HEK293 (cell line): Measurements from ENCODE around the gene ZNF469.

Experiments used
- CTCF ChIA-PET: fragments of 350-600 bp; formaldehyde crosslinking; extraction: SDS; loops from one replicate; lab custom pipeline; 2021; ENCODE audit warnings: antibody characterized with exemption; lab: Yijun Ruan, JAX
- POLR2A ChIA-PET: fragments of 300-600 bp; formaldehyde crosslinking; extraction: SDS; loops from one replicate; lab custom pipeline; 2020; ENCODE audit warnings: antibody characterized with exemption, inconsistent platforms; lab: Yijun Ruan, JAX
- H3K27ac ChIP-seq: fragments of 200-500 bp; sonication (Bioruptor generic); 2 replicates; pipeline ENCODE4 v1.5.1; 2014; ENCODE audit warnings: low read depth, low read length, control low read depth, inconsistent platforms; ENCODE audit errors: extremely low read depth
- H3K36me3 ChIP-seq, 2 experiments: fragments of 200-500 bp in 1 of 2; sonication (Bioruptor generic) in 1 of 2; 1 replicate in 1 of 2; 2 replicates in 1 of 2; pipeline ENCODE4 v1.5.1; 2014 to 2017; ENCODE audit warnings: inconsistent platforms in 2 of 2, low read length in 2 of 2; ENCODE audit not compliant: control insufficient read depth in 2 of 2, insufficient read depth in 1 of 2
- H3K4me1 ChIP-seq: fragments of 200-500 bp; sonication (Bioruptor generic); 2 replicates; pipeline ENCODE4 v1.5.1; 2014; ENCODE audit warnings: mild to moderate bottlenecking, low read length, inconsistent platforms; ENCODE audit not compliant: control insufficient read depth, insufficient read depth
- H3K4me3 ChIP-seq: 2 replicates; pipeline ENCODE4 v1.5.1; 2011; ENCODE audit warnings: low read depth, mild to moderate bottlenecking, control low read depth, low read length, moderate library complexity
- H3K9me3 ChIP-seq: fragments of 200-500 bp; sonication (Bioruptor generic); 2 replicates; pipeline ENCODE4 v1.5.1; 2014; ENCODE audit warnings: low read depth, low read length, inconsistent platforms; ENCODE audit not compliant: control insufficient read depth, insufficient read depth
- BCL11A ChIP-seq: fragments of 450-650 bp; formaldehyde crosslinking; IDR thresholded peaks from 2 replicates; pipeline ENCODE4 v1.5.1; 2016; ENCODE audit warnings: low read depth, missing biosample characterization, missing genetic modification characterization
- SETDB1 ChIP-seq: IDR thresholded peaks from one replicate; pipeline ENCODE4 v1.6.1; 2017; ENCODE audit warnings: mild to moderate bottlenecking, low read length, moderate library complexity, mixed read lengths; ENCODE audit not compliant: insufficient read length
- WT1 ChIP-seq: fragments of 450-650 bp; formaldehyde crosslinking; IDR thresholded peaks from 2 replicates; pipeline ENCODE4 v1.5.1; 2016; ENCODE audit warnings: missing biosample characterization, missing genetic modification characterization
- ZBTB20 ChIP-seq: fragments of 450-650 bp; formaldehyde crosslinking; IDR thresholded peaks from 2 replicates; pipeline ENCODE4 v1.5.1; 2016; ENCODE audit warnings: missing biosample characterization, missing genetic modification characterization
- ZBTB48 ChIP-seq: fragments of 450-650 bp; formaldehyde crosslinking; IDR thresholded peaks from 2 replicates; pipeline ENCODE4 v1.5.1; 2016; ENCODE audit warnings: missing biosample characterization, missing genetic modification characterization
- ZNF114 ChIP-seq: fragments of 450-650 bp; formaldehyde crosslinking; IDR thresholded peaks from 2 replicates; pipeline ENCODE4 v1.5.0; 2017; ENCODE audit warnings: missing biosample characterization, missing genetic modification characterization
- ZNF121 ChIP-seq: fragments of 450-650 bp; formaldehyde crosslinking; IDR thresholded peaks from 2 replicates; pipeline ENCODE4 v1.5.1; 2016; ENCODE audit warnings: missing biosample characterization, missing genetic modification characterization
- ZNF138 ChIP-seq: fragments of 450-650 bp; formaldehyde crosslinking; IDR thresholded peaks from 2 replicates; pipeline ENCODE4 v1.5.1; 2016; ENCODE audit warnings: missing biosample characterization, missing genetic modification characterization, borderline replicate concordance
- ZNF529 ChIP-seq: fragments of 450-650 bp; formaldehyde crosslinking; IDR thresholded peaks from 2 replicates; pipeline ENCODE4 v1.5.1; 2017; ENCODE audit warnings: missing genetic modification characterization, missing biosample characterization; ENCODE audit not compliant: insufficient replicate concordance
- ZNF596 ChIP-seq: fragments of 450-650 bp; IDR thresholded peaks from 2 replicates; pipeline ENCODE4 v1.5.0; 2018; ENCODE audit warnings: missing biosample characterization, mild to moderate bottlenecking, missing genetic modification characterization, moderate library complexity
- ZNF747 ChIP-seq: fragments of 450-650 bp; formaldehyde crosslinking; IDR thresholded peaks from 2 replicates; pipeline ENCODE4 v1.5.1; 2016; ENCODE audit warnings: missing biosample characterization, missing genetic modification characterization
- TF ChIP-seq, protein P1 (sequence below): fragments of 450-650 bp; formaldehyde crosslinking; IDR thresholded peaks from 2 replicates; pipeline ENCODE4 v1.5.1; 2016; ENCODE audit warnings: missing biosample characterization, missing genetic modification characterization
- TF ChIP-seq, protein P2 (sequence below): fragments of 450-650 bp; formaldehyde crosslinking; IDR thresholded peaks from 2 replicates; pipeline ENCODE4 v1.5.1; 2016; ENCODE audit warnings: missing biosample characterization, missing genetic modification characterization
- TF ChIP-seq, protein P3 (sequence below): fragments of 450-650 bp; formaldehyde crosslinking; optimal IDR thresholded peaks from 2 replicates; pipeline ENCODE3; 2016; ENCODE audit warnings: missing biosample characterization, mild to moderate bottlenecking, missing genetic modification characterization
- TF ChIP-seq, protein P4 (sequence below): fragments of 450-650 bp; formaldehyde crosslinking; IDR thresholded peaks from 2 replicates; pipeline ENCODE4 v1.5.1; 2017; ENCODE audit warnings: missing biosample characterization, missing genetic modification characterization
- TF ChIP-seq, protein P5 (sequence below): sonication (generic); formaldehyde crosslinking; IDR thresholded peaks from 2 replicates; pipeline ENCODE4 v1.8.1; 2022; ENCODE audit warnings: mild to moderate bottlenecking, moderate library complexity, missing genetic modification reagents

Gene ZNF469

DNA sequence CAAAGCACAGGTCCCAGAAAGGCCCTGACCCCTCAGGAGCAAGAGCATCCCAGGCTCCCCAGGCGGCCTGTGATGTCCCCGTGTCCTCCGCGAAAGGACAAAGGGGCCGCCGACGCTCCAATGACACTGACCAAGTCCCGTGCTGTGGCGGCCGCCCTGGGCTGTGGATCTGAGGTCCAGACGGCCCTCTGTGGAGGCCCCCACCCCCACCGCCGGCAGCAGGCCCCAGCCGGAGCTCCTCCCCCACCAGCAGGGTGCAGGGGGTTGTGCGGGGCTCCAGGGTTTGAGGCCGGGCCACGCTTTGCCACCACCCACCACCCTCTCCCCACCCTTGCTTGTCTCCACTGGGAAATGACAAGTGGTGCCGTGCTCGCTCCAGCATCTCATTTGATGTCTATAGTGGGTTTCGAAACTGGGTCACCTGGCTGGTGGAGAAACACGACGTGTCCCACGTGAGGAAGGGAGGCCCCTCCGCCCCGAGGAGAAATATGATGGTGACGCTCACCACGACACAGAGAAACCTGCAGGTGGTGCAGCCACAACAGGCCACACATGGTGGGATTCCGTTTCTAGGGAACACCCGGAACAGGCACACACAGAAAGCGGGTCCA, 31.2 kb upstream of the ZNF469 start:
- Histone ChIP-seq H3K36me3 (no peaks in the 10 kb centered on the region), H3K4me1 (no peaks in the 10 kb centered on the region), H3K9me3 (no peaks in the 10 kb centered on the region), H3K27ac (no peak overlapping the region), H3K4me3 (no peak overlapping the region)
- no peak for TF ChIP-seq ZNF596 (tag by site-specific recombination)
- TF ChIP-seq, protein P1, sequence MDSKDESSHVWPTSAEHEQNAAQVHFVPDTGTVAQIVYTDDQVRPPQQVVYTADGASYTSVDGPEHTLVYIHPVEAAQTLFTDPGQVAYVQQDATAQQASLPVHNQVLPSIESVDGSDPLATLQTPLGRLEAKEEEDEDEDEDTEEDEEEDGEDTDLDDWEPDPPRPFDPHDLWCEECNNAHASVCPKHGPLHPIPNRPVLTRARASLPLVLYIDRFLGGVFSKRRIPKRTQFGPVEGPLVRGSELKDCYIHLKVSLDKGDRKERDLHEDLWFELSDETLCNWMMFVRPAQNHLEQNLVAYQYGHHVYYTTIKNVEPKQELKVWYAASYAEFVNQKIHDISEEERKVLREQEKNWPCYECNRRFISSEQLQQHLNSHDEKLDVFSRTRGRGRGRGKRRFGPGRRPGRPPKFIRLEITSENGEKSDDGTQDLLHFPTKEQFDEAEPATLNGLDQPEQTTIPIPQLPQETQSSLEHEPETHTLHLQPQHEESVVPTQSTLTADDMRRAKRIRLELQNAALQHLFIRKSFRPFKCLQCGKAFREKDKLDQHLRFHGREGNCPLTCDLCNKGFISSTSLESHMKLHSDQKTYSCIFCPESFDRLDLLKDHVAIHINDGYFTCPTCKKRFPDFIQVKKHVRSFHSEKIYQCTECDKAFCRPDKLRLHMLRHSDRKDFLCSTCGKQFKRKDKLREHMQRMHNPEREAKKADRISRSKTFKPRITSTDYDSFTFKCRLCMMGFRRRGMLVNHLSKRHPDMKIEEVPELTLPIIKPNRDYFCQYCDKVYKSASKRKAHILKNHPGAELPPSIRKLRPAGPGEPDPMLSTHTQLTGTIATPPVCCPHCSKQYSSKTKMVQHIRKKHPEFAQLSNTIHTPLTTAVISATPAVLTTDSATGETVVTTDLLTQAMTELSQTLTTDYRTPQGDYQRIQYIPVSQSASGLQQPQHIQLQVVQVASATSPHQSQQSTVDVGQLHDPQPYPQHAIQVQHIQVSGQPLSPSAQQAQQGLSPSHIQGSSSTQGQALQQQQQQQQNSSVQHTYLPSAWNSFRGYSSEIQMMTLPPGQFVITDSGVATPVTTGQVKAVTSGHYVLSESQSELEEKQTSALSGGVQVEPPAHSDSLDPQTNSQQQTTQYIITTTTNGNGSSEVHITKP (tag by site-specific recombination), result no peak
- TF ChIP-seq WT1 (tag by site-specific recombination), result no peak
- TF ChIP-seq ZNF114 (tag by site-specific recombination), result no peak
- no peak for TF ChIP-seq BCL11A (tag by site-specific recombination)
- TF ChIP-seq, protein P2, sequence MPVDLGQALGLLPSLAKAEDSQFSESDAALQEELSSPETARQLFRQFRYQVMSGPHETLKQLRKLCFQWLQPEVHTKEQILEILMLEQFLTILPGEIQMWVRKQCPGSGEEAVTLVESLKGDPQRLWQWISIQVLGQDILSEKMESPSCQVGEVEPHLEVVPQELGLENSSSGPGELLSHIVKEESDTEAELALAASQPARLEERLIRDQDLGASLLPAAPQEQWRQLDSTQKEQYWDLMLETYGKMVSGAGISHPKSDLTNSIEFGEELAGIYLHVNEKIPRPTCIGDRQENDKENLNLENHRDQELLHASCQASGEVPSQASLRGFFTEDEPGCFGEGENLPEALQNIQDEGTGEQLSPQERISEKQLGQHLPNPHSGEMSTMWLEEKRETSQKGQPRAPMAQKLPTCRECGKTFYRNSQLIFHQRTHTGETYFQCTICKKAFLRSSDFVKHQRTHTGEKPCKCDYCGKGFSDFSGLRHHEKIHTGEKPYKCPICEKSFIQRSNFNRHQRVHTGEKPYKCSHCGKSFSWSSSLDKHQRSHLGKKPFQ (tag by site-specific recombination), result no peak
- no peak for TF ChIP-seq ZBTB20 (tag by site-specific recombination)
- no peak for TF ChIP-seq ZBTB48
- TF ChIP-seq, protein P3, sequence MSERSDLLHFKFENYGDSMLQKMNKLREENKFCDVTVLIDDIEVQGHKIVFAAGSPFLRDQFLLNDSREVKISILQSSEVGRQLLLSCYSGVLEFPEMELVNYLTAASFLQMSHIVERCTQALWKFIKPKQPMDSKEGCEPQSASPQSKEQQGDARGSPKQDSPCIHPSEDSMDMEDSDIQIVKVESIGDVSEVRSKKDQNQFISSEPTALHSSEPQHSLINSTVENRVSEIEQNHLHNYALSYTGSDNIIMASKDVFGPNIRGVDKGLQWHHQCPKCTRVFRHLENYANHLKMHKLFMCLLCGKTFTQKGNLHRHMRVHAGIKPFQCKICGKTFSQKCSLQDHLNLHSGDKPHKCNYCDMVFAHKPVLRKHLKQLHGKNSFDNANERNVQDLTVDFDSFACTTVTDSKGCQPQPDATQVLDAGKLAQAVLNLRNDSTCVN (tag by site-specific recombination), result no peak
- no peak for TF ChIP-seq ZNF121 (tag by site-specific recombination)
- TF ChIP-seq, protein P4, sequence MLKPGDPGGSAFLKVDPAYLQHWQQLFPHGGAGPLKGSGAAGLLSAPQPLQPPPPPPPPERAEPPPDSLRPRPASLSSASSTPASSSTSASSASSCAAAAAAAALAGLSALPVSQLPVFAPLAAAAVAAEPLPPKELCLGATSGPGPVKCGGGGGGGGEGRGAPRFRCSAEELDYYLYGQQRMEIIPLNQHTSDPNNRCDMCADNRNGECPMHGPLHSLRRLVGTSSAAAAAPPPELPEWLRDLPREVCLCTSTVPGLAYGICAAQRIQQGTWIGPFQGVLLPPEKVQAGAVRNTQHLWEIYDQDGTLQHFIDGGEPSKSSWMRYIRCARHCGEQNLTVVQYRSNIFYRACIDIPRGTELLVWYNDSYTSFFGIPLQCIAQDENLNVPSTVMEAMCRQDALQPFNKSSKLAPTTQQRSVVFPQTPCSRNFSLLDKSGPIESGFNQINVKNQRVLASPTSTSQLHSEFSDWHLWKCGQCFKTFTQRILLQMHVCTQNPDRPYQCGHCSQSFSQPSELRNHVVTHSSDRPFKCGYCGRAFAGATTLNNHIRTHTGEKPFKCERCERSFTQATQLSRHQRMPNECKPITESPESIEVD (tag by site-specific recombination), result no peak
- POLR2A ChIA-PET, result no interaction called here
- CTCF ChIA-PET, result no interaction called here

- Histone ChIP-seq H3K9me3 (no peaks in the 10 kb centered on the region), H3K4me1 (no peaks in the 10 kb centered on the region), H3K27ac (no peak overlapping the region), H3K4me3 (no peak overlapping the region), H3K36me3 (no peaks in the 10 kb centered on the region)
- POLR2A ChIA-PET, result no interaction called here
- TF ChIP-seq ZNF138 (tag by site-specific recombination) (no peak), ZNF747 (tag by site-specific recombination) (no peak), ZNF529 (tag by site-specific recombination) (no peak), SETDB1 (no peak)
- TF ChIP-seq, protein P5, sequence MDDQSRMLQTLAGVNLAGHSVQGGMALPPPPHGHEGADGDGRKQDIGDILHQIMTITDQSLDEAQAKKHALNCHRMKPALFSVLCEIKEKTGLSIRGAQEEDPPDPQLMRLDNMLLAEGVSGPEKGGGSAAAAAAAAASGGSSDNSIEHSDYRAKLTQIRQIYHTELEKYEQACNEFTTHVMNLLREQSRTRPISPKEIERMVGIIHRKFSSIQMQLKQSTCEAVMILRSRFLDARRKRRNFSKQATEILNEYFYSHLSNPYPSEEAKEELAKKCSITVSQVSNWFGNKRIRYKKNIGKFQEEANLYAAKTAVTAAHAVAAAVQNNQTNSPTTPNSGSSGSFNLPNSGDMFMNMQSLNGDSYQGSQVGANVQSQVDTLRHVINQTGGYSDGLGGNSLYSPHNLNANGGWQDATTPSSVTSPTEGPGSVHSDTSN (CRISPR knock-in tag), result no peak
- CTCF ChIA-PET, result no interaction called here
Observed at GRCh38 chr16:88352261-88353200, 30.2 kb upstream of the ZNF469 start.
